Activated T-cell treated with anti-CD3 and anti-CD28 coated beads for 24 hours (primary cell): ENCODE results near the gene FNBP1.
"Not testable (repeated sequence)": the region's sequence is repeated elsewhere in the genome, so short reads cannot be mapped to it uniquely, and the experiment has no call there.

Source experiments
- DNase-seq: peaks from one replicate; pipeline ENCODE4 v3.0.0-alpha.2; 2020; ENCODE audit warnings: low read depth

Gene FNBP1

GRCh38 chr9:129991139-129991538 is 51.9 kb downstream of the FNBP1 start:
- DNase-seq, result not testable (repeated sequence)

GRCh38 chr9:129990269-129991010 is 52.5 kb downstream of the FNBP1 start:
- no peak for DNase-seq

- no peak for DNase-seq
These were observed 53.2 kb downstream of the FNBP1 start for GRCh38 chr9:129989740-129990139.

GRCh38 chr9:129989362-129989708 is 53.7 kb downstream of the FNBP1 start:
- no peak for DNase-seq

GRCh38 chr9:129988607-129989361 is 54.2 kb downstream of the FNBP1 start:
- DNase-seq, result no peak

GRCh38 chr9:129987941-129988340 is 55.0 kb downstream of the FNBP1 start:
- DNase-seq, result no peak

GRCh38 chr9:129987047-129987446 is 55.9 kb downstream of the FNBP1 start:
- no peak for DNase-seq

GRCh38 chr9:129984589-129984988 is 58.4 kb downstream of the FNBP1 start:
- not testable (repeated sequence) for DNase-seq

GRCh38 chr9:129983891-129984290 is 59.1 kb downstream of the FNBP1 start:
- DNase-seq, result no peak

GRCh38 chr9:129981180-129981907 is 61.6 kb downstream of the FNBP1 start:
- no peak for DNase-seq

- DNase-seq, result not testable (repeated sequence)
These were observed 62.8 kb downstream of the FNBP1 start for GRCh38 chr9:129980224-129980623.

GRCh38 chr9:129979071-129979745 is 63.8 kb downstream of the FNBP1 start:
- no peak for DNase-seq

- DNase-seq, result no peak
These were observed 70.2 kb downstream of the FNBP1 start for GRCh38 chr9:129972816-129973215.

GRCh38 chr9:129968690-129969485 is 74.1 kb downstream of the FNBP1 start:
- DNase-seq, result no peak

GRCh38 chr9:129964901-129965734 is 77.9 kb downstream of the FNBP1 start:
- no peak for DNase-seq

GRCh38 chr9:129962889-129963703 is 79.9 kb downstream of the FNBP1 start:
- peak; percentile 66 for DNase-seq

- no peak for DNase-seq
These were observed 80.5 kb downstream of the FNBP1 start for GRCh38 chr9:129962451-129962864.

GRCh38 chr9:129958796-129959195 is 84.2 kb downstream of the FNBP1 start:
- DNase-seq, result no peak

- DNase-seq, result no peak
These were observed 88.0 kb downstream of the FNBP1 start for GRCh38 chr9:129954868-129955550.
